AG10803 (cell line): Measurements from ENCODE around the gene AK8.

Experiments
- DNase-seq: peaks from one replicate; pipeline ENCODE4 v3.0.0; 2010; ENCODE audit warnings: low read depth
- H3K4me3 ChIP-seq: 2 replicates; pipeline ENCODE4 v1.5.1; 2011; ENCODE audit warnings: mild to moderate bottlenecking, low read length, control low read depth
- TF ChIP-seq, protein P1 (sequence below): conservative IDR thresholded peaks from 2 replicates; pipeline ENCODE4 v1.5.1; 2011; ENCODE audit warnings: mild to moderate bottlenecking, low read length, control low read depth, inconsistent platforms

Gene AK8

DNA sequence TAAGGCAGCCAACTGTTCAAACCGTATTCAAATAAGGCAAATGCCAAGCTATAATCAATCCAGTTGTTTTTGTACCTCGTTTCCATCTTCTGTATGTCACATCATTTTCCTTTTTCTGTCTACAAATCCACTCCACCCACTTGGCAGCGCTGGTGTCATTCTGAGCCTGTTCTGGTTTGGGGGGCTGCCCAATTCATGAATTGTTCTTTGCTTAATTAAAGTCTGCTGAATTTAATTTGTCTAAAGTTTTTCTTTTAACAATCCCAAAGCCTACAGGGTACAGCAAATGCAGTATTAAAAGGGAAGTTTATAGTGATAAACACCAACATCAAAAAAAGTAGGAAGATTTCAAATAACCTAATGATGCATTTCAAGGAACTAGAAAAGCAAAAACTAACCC, 114.5 kb downstream of the AK8 start:
- H3K4me3 ChIP-seq = no peak overlapping the region
- TF ChIP-seq, protein P1, sequence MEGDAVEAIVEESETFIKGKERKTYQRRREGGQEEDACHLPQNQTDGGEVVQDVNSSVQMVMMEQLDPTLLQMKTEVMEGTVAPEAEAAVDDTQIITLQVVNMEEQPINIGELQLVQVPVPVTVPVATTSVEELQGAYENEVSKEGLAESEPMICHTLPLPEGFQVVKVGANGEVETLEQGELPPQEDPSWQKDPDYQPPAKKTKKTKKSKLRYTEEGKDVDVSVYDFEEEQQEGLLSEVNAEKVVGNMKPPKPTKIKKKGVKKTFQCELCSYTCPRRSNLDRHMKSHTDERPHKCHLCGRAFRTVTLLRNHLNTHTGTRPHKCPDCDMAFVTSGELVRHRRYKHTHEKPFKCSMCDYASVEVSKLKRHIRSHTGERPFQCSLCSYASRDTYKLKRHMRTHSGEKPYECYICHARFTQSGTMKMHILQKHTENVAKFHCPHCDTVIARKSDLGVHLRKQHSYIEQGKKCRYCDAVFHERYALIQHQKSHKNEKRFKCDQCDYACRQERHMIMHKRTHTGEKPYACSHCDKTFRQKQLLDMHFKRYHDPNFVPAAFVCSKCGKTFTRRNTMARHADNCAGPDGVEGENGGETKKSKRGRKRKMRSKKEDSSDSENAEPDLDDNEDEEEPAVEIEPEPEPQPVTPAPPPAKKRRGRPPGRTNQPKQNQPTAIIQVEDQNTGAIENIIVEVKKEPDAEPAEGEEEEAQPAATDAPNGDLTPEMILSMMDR = no peak
- no peak for DNase-seq

DNA sequence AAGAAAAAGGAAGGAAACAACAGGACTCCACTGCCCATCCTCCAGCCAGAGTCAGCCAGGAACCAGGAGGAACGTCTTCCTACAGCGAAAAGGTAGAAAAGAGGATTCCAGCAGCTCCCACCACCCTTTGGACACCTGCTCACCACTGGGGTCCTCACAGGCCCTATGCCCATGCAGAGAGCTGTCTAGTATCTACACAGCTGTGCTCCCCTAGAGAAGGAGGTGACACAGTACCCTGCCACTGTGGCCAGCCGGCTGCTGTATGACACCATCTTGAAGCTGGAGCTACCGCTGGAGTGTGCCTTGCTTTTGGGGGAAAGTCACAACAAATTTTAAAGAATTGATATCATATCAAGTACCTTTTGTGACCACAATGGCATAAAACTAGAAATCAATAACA, 115.2 kb downstream of the AK8 start:
- DNase-seq = no peak
- no peak overlapping the region for H3K4me3 ChIP-seq
- TF ChIP-seq, protein P1 = no peak

DNA sequence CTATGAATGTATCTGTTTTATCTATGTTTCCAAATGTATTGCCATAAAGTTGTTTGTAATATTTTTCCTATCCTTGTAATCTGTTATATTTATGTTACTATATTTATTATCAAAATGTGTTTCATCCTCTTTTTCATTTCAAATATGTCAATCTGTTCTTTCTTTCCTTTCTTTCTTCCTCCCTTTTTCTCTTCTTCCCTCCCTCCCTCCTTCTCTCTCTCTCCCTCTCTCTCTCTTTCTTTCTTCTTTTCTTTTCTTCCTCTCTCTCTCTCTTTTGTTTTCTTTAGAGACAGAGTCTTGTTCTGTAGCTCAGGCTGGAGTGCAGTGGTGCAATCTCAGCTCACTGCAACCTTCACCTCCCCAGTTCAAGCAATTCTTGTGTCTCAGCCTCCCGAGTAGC, 116.5 kb downstream of the AK8 start:
- TF ChIP-seq, protein P1 = no peak
- no peak for DNase-seq
- no peak overlapping the region for H3K4me3 ChIP-seq

DNA sequence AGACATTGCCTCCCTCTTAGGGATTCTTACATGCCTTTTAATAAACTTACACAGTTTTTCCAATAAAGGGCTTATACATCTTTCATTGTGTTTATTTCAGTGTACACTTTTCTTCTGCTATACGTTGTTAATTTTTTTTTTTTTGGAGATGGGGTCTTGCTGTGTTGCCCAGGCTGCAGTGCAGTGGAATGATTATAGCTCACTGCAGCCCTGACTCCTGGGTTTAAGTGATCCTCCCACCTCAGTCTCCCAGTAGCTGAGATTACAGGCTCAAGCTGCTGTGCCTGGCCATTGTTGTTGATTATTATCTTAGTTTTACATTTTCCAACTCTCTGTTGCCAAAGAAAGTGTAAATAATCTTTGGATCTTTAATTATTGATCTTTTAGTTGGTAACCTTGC, 118.0 kb downstream of the AK8 start:
- no peak overlapping the region for H3K4me3 ChIP-seq
- TF ChIP-seq, protein P1 = no peak
- DNase-seq = no peak

DNA sequence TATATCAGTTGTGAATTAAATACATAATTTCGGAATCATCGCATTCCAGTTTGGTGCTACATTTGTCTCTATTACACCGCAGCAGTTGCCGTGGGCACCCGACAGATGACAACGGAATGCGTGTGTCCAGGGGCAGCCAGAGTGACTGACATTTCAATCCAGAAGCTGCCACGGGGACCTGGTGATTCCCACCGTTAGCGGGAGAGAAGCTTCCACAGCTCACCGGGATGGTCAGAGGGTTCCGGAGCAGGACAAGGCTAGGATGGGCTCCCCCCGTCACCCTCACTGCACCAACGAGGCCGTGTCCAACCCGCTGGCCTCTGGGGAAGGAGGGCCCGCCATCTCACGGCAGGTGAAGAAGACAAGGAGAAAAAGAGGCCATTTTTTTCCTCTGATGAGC, 121.1 kb downstream of the AK8 start:
- TF ChIP-seq, protein P1 = no peak
- no peak for DNase-seq
- H3K4me3 ChIP-seq = no peak overlapping the region

DNA sequence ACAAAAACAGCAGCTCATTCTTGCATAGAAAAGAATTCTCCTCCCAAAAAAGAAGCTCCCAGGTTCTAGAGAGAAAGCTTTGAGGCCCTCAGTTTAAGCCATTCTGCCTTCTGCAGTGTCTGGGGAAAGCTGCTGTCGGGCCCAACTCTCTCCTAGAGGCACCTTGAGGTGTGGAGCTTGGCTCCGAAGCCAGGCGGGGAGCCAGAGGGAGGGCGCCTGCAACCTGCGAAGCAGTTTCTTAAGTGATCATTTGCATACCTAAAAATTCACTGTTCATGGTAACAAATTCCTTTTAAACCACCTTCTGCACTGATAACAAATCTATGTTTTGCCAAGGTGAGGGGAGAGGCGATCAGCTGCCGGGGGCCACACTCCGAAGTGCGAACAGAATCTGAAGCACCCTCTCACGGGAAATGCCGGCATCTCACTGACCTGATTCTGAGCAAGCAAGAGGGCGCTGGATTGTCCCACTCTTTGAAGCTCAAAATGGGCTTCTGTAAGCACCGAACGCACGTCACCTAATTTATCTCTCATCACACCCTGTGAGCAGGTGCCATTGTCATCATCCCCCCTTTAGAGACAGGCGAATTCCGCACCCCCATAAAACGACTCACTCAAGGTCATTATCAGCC, 121.8 kb downstream of the AK8 start:
- DNase-seq = no peak
- H3K4me3 ChIP-seq = no peak overlapping the region
- TF ChIP-seq, protein P1 = no peak

DNA sequence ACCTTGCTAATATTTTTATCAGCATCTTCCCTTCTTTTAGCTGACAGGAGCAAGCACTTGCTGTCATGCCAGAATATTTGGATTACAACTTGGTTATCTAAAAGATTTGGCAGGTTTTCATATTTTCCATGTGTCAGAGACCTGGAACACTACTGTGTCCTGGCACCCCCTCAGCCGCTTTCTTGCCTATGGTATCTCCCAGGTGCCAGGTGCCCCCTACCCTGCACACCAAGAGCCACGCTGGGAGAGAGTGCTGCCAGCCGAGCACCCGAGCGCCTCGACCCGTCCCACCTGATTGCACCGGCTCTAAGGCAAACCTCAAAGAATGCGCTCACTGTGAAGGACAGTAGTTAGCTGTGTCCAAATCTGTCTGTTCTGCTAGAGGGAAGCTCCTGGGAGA, 123.0 kb downstream of the AK8 start:
- H3K4me3 ChIP-seq = no peak overlapping the region
- DNase-seq = no peak
- TF ChIP-seq, protein P1 = no peak
